Lower leg skin (tissue), 3 donors: ENCODE data around the gene EFHC1.

Experiments used
- CTCF ChIP-seq, 3 donors: fragments of 450-650 bp; IDR thresholded peaks; one replicate each; pipeline ENCODE4 v1.5.1; 2016; ENCODE audit warnings: antibody characterized with exemption in 3 of 3, mild to moderate bottlenecking in 3 of 3, moderate library complexity in 2 of 3
- POLR2A ChIP-seq, 2 donors: fragments of 450-650 bp; IDR thresholded peaks; one replicate each; pipeline ENCODE4 v1.6.1; 2016 to 2017; ENCODE audit warnings: antibody characterized with exemption in 2 of 2, mild to moderate bottlenecking in 1 of 2, moderate library complexity in 1 of 2

DNA sequence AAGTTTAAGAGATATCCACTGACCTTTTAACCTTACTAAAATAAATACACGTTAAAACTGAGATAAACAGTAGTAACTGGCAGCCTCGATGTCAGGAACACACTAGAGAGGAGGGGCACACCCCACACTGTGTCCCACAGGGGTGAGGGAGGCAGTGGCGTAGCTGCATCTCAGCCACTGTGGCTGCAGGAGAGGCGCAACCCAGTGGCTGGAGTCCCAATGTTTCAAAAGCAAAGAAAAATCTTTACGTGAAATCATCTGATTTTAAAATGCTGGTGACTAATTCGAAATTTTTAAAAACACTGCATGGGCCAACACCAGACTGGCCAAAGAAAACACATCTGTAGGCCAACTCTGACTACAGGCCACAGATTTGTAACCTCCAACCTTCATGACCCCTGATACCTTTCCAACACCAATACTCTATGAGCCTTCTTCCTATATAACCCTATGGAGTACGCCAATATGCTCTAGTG lies 102.0 kb downstream of the EFHC1 start:
- no peak for TF ChIP-seq CTCF (IDR thresholded peaks at IDR 0.05)
- TF ChIP-seq POLR2A (IDR thresholded peaks at IDR 0.05) = no peak
